ENCODE data around the gene IFNA2. TPM values are rescaled to one million over a fixed set of nuclear protein-coding genes. Genes with fewer than 3 reads are reported as not detected.

Gene IFNA2
- total and polyA plus RNA-seq, 2 of the 4 experiments (the other 2 are of a cell fraction): not detected

DNA sequence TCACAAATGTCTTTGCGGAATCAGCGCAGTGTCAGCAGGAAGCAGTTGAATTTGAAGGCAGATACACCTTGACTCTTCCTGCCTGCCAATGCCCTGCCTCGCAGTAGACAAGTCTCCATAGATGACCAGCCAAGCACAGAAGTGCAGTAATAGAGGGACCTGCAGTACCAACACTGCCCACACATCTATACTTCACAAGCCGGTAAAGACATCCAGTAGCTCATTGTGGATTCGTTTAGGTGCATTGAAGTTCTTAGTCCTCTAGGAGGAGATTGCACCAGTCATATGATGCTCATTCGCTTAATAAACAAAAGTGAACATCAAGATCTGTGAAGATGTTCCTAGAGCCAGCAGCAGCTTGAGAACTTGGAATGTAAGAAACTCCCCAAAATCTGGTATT lies 7.1 kb upstream of the IFNA2 start (continued):
- no peak for TF ChIP-seq MAFK (IDR thresholded peaks at IDR 0.05; ENCODE audit: low read depth, low read length)
- TF ChIP-seq MXI1 (IDR thresholded peaks at IDR 0.05; ENCODE audit: borderline replicate concordance, low read depth, low read length): no peak
- no peak for TF ChIP-seq BHLHE40 (IDR thresholded peaks at IDR 0.05; ENCODE audit: low read depth, low read length)
- TF ChIP-seq MAZ (IDR thresholded peaks at IDR 0.05; ENCODE audit: borderline replicate concordance, low read depth, low read length): no peak

DNA sequence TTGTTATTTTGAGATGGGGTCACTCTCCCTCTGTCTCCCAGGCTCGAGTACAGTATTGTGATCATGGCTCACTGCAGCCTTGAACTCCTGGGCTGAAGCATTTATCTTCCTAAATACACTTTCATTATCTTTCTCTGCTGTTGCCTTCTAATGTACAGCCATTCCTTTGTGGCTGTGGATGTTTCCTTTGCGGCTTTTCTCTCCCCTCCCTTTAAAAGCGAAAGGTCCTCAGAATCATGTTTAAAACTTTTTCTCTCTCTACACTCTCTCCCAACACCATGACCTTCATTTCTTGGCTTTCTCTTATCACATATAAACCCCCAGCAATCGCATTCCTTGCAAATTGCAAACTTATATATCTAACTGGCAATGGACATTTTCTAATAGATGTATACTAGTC lies 1.6 kb downstream of the IFNA2 start:
- Histone ChIP-seq H2AK5ac (ENCODE audit: low read depth, low read length) (no peak overlapping the region), H4K91ac (ENCODE audit: insufficient read depth, low read depth, low read length) (no peak overlapping the region), H2BK20ac (ENCODE audit: low read depth, low read length) (no peak overlapping the region), H2BK5ac (ENCODE audit: low read depth, low read length, poor library complexity, severe bottlenecking) (no peak overlapping the region), H3K36me3 (ENCODE audit: control insufficient read depth, insufficient read depth, low read length) (no peaks in the 10 kb centered on the region), H3K18ac (ENCODE audit: low read depth, low read length) (no peak overlapping the region), H2AK9ac (replicated peaks; ENCODE audit: low read depth, low read length, poor library complexity) (no peak overlapping the region), H3K4me2 (ENCODE audit: low read depth, low read length) (no peak overlapping the region), H3K4me1 (ENCODE audit: control insufficient read depth, insufficient read depth, low read length) (no peaks in the 10 kb centered on the region), H2BK15ac (ENCODE audit: low read depth, low read length) (no peak overlapping the region), H3K27me3 (ENCODE audit: control insufficient read depth, insufficient read depth, low read length) (peaks cover 28% of the 10 kb centered on the region), H3K14ac (replicated peaks; ENCODE audit: low read depth, low read length) (no peak overlapping the region), H3K4ac (ENCODE audit: low read depth, low read length) (no peak overlapping the region), H4K5ac (ENCODE audit: low read depth, low read length) (no peak overlapping the region), H3K4me3 (ENCODE audit: insufficient read depth, low read depth, low read length) (no peak overlapping the region), H4K20me1 (ENCODE audit: insufficient read depth, low read length) (no peaks in the 10 kb centered on the region), H4K8ac (ENCODE audit: low read depth in 2 of 2, low read length in 2 of 2) (no peak overlapping the region), H3K79me1 (ENCODE audit: low read depth in 1 of 2, low read length in 2 of 2) (no peaks in the 10 kb centered on the region), H3K27ac (ENCODE audit: insufficient read depth, low read length) (no peak overlapping the region), H2AFZ (replicated peaks; ENCODE audit: low read length, poor library complexity) (no peak overlapping the region), H3K9me3 (ENCODE audit: control insufficient read depth, insufficient read depth, low read length) (no peaks in the 10 kb centered on the region), H3K23ac (ENCODE audit: low read depth, low read length) (no peak overlapping the region), H3K56ac (ENCODE audit: extremely low read depth, insufficient read depth, low read length) (no peak overlapping the region), H2BK120ac (ENCODE audit: low read depth, low read length) (no peak overlapping the region), H3K9me1 (ENCODE audit: insufficient read depth, low read length) (no peaks in the 10 kb centered on the region), H3K9ac (ENCODE audit: low read depth, low read length) (no peak overlapping the region)
- in situ Hi-C loops (cut with MboI; ENCODE audit: low sequenced_read_pairs): no loop called here
- TF ChIP-seq USF2 (IDR thresholded peaks at IDR 0.05; ENCODE audit: low read depth, low read length) (no peak), RAD21 (IDR thresholded peaks at IDR 0.05; ENCODE audit: low read length) (no peak), MAFK (IDR thresholded peaks at IDR 0.05; ENCODE audit: low read depth, low read length) (no peak), ELK1 (IDR thresholded peaks at IDR 0.05; ENCODE audit: borderline replicate concordance, low read depth, low read length) (no peak), BHLHE40 (IDR thresholded peaks at IDR 0.05; ENCODE audit: low read depth, low read length) (no peak), MAZ (IDR thresholded peaks at IDR 0.05; ENCODE audit: borderline replicate concordance, low read depth, low read length) (no peak), CEBPB (IDR thresholded peaks at IDR 0.05; ENCODE audit: low read depth, low read length) (no peak), MXI1 (IDR thresholded peaks at IDR 0.05; ENCODE audit: borderline replicate concordance, low read depth, low read length) (no peak), RCOR1 (IDR thresholded peaks at IDR 0.05; ENCODE audit: insufficient replicate concordance, low read length) (no peak), CHD1 (IDR thresholded peaks at IDR 0.05; ENCODE audit: low read depth, low read length) (no peak), SMC3 (IDR thresholded peaks at IDR 0.05; ENCODE audit: low read depth, low read length) (no peak)
- TF ChIP-seq, protein P1, sequence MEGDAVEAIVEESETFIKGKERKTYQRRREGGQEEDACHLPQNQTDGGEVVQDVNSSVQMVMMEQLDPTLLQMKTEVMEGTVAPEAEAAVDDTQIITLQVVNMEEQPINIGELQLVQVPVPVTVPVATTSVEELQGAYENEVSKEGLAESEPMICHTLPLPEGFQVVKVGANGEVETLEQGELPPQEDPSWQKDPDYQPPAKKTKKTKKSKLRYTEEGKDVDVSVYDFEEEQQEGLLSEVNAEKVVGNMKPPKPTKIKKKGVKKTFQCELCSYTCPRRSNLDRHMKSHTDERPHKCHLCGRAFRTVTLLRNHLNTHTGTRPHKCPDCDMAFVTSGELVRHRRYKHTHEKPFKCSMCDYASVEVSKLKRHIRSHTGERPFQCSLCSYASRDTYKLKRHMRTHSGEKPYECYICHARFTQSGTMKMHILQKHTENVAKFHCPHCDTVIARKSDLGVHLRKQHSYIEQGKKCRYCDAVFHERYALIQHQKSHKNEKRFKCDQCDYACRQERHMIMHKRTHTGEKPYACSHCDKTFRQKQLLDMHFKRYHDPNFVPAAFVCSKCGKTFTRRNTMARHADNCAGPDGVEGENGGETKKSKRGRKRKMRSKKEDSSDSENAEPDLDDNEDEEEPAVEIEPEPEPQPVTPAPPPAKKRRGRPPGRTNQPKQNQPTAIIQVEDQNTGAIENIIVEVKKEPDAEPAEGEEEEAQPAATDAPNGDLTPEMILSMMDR (conservative IDR thresholded peaks at IDR 0.05; ENCODE audit: low read depth, low read length): no peak
- DNase-seq: no peak
- no peak for ATAC-seq (ENCODE audit: low read depth)
- ChIA-PET POLR2A (ENCODE audit: unreplicated experiment) (no interaction called here), CTCF (no interaction called here)
- no TSS peak for BruUV-seq (replicated peaks)
- WGBS, 2 experiments (ENCODE audit: extremely low coverage in 2 of 2, insufficient read length in 1 of 2): 43% methylated on average over 2 of the region's 4 CpGs; no CpG with 5 or more reads in 1 of the 2 experiments
- dilution Hi-C loops (cut with HindIII; ENCODE audit: low sequenced_read_pairs, unreplicated experiment): no loop called here
- intact Hi-C loops (cut with micrococcal nuclease): loop anchor here (5.0 kb wide), 1 partner anchor 36 kb away; no protein-coding TSS in a partner anchor
